Kidney capillary endothelial cell (primary cell): ENCODE measurements around the gene PDXK.

Source experiments
- DNase-seq: peaks from one replicate; pipeline ENCODE4 v3.0.0-alpha.2; 2018; ENCODE audit warnings: low spot score

PDXK gene

DNA sequence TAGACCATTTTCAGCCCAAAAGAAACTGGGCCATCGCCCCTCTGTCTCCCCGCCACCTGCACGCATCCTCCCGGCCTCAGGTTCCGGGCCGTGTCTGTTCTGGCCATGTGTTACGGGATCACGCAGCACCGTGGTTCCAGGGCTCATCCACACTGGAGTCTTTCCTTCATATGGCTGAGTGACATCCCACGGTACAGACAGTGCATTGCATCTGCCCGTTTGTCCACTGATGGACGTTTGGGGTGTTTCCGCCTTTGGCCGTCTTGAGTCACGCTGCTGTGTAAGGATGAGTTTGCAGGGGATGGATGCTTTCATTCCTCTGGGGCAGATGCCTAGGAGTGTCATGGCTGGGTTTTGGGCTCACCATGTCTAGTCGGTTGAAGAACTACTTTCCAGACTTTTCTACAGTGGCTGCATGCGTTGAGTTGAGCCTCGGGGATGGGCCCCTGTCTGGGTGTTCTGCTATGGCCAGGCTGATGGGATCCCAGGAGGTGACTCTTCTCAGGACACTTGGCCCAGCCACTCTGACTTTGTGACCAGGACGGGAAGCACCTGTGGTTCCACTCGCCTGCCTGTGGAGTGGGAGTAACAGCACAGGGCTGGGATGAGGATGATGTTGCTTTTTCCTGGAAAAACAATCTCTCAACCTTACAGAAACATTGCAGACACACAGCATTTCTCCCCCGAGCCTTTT is 87.2 kb downstream of the PDXK start:
- DNase-seq, result no peak

DNA sequence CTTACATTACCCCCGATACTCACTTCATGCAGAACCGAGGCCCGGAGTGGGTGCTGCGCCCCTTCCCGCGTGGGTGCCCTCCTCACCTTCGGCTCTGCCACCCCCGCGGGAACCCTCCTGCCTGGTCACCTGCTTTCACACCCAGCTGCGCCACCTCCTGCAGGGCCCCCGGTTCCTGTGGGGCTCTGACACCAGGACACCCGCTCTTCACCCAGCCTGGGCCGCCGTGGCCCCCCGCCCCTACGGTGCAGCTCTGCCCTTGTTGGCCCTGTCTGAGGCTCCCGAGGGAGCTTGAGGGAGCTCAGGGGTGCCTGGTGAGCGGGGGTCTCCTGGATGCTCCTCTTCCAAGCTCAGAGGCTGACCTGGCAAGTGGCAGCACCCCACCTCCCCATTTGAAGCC is 89.4 kb downstream of the PDXK start:
- no peak for DNase-seq

DNA sequence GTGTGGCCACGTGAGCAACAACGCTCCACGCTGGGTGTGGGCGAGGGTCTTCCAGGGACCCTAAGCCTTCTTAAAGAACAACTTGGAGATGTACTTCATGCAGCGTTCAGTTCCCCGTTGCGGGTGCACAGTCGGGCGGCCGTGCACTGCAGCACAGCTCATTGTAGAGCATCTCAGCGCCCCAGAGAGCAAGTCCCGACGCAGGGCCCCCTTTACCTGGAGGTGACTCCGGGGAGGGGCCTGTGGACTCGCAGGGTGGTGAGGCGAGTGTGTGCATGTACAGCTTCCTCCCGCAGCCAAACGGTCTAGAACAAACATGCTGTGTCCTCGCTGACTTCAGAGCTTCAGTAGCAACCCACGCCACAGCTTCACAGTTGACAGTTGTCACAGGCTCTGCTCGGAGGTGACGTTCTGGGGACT is 89.9 kb downstream of the PDXK start:
- DNase-seq, result no peak

DNA sequence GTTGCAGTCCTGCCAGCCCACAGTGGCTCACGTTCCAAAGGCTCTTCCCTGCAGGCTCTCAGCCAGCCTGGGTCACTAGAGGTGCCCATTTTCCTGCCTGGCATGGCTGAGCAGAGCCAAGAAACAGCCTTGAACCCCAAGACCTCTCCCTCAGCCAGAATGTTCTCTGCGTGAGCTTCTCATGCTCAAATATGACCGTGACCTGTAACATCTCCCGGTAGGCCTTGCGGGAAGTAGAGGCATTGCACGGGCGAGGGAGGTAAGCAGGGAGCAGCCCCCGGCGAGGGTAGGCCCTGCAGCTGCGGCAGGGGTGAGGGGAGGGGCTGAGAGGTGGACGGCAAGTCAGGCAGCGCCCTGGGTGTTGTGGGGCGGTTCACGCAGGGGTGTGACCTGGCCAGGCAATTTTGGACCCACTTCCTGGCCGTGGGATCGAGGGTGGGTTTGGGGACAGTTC is 90.4 kb downstream of the PDXK start:
- DNase-seq, result no peak

DNA sequence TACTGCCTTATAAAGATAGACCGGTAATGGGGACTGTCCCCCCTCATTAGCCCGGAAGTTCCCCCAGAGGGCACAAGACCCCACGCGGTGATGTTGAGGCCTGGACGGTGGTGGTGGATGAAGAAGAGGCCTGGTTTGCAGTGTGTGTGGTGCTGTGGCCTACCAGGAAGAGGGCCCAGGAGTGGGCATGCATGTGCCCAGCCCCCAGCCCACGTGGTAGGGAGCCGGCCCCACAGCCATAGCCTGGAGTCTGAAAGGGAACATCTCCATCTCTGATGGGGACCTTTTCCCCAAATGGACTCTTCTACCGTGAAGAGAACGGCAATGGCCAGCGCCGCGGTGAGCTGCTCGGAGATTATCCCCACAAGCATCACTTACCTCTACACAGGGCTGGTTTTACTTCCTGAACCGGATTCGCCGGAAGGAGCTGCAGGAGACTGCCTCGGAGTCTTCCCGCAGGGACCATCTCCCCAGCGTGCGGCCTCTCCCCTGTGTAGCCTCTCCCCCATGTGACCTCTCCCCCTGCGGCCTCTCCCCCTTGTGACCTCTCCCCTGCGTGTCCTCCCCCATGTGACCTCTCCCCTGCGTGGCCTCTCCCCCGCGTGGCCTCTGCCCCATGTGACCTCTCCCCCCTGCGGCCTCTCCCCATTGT is 91.0 kb downstream of the PDXK start:
- no peak for DNase-seq

DNA sequence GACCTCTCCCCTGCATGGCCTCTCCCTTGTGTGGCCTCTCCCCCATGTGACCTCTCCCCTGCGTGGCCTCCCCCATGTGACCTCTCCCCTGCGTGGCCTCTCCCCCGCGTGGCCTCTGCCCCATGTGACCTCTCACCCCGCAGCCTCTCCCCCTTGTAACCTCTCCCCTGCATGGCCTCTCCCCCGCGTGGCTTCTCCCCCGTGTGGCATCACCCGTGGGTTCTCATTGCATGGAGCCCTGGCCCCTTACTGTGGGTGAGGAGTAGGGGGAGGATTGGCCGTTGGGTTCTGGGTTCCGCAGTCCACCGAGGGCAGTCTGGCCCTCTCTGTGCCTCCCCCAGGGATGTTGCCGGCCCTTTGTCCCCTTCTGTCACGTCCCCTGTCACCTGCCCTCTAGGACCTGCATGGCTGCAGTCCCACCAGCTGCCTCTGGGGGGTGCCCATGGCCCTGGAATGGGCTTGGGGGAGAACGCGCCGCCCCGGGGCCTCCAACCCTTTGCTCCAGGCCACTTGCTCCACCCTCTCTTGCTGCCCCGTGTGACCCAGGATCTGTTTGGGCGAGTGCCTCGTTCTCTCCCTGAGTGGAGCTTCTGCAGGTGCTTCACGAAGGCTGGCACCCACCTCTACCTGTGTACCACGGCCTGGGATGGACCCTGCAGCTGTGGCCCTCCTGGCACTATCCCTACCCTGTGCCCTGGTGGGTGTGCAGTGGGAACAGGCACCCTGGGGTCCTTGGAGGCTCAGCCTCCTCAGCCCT is 91.8 kb downstream of the PDXK start:
- peak; percentile 70 for DNase-seq

DNA sequence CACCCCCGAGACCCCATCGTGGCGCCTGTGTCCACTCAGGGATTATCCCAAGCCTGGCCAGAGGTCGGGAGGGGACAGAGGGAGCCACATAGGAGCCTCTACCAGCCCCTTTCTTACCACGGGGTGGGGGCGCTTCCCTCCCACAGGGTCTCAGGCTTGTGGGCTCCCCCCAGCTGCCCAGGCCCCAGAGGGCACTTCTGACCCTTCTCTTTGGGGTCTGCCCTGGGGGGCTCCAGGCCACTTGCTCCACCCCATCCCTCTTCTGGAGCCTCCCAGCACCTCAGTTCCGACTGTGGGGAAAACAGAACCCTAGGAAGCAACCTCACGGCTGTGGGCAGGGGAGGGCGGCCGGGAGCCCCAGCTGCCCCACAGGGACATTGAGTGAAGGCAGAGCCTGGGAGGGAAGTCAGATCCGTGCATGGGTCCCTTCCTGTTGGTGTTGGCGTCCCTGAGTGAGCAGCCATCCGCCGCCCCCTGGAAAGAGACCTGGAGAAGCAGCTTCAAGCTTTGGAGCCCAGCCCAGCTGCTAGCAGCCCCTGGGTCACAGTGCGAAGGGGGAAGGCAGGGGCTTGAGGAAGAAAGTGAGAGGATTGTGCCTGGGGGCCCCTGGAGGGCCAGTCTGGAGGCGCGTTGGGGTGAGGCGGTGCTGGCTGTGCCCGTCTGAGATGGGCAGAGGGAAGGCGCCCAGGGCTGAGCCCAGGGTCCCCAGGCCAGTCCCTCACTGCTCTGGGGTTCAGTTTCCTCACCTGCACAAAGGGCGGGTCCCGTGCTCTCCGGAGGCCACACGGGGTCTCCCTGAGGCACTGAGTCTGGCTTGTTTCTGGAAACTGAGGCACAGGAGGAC is 92.6 kb downstream of the PDXK start:
- no peak for DNase-seq
